Lung microvascular endothelial cell (primary cell): ENCODE data around the gene SZT2. TPM values are rescaled to one million over a fixed set of nuclear protein-coding genes. Genes with fewer than 3 reads are reported as not detected.
"Not testable (repeated sequence)": the region's sequence is repeated elsewhere in the genome, so short reads cannot be mapped to it uniquely, and the experiment has no call there.

Source experiments
- DNase-seq, 2 donors: peaks; one replicate each; pipeline versions ENCODE4 v3.0.0 to v3.0.0-alpha.2; 2010; ENCODE audit warnings: low read depth in 2 of 2
- total RNA-seq: library from RNA; depleted of rRNA; stranded (reverse); fragments of >200 nt; gene quantifications from 2 replicates; pipeline ENCODE4 v1.2.1, GENCODE V29; 2014

Gene SZT2
- total RNA-seq, 1 donor from 2014 or later, result 13.7 TPM

- no peak for DNase-seq
These were observed 1.6 kb upstream of the SZT2 start for GRCh38 chr1:43387976-43388599.

GRCh38 chr1:43388613-43389012 is 1.1 kb upstream of the SZT2 start:
- DNase-seq, result peak in 1 of 2 donors; percentile 8

GRCh38 chr1:43392702-43393101 is 3.0 kb downstream of the SZT2 start:
- DNase-seq, result no peak

- no peak for DNase-seq
These were observed 5.8 kb downstream of the SZT2 start for GRCh38 chr1:43395523-43395922.

GRCh38 chr1:43396059-43396458 is 6.4 kb downstream of the SZT2 start:
- no peak for DNase-seq

- DNase-seq, result no peak
These were observed 8.5 kb downstream of the SZT2 start for GRCh38 chr1:43398227-43398626.

GRCh38 chr1:43400441-43400840 is 10.7 kb downstream of the SZT2 start:
- not testable (repeated sequence) for DNase-seq

- peak; percentile 10 to 41 for DNase-seq
These were observed 12.6 kb downstream of the SZT2 start for GRCh38 chr1:43402089-43402865.

GRCh38 chr1:43404353-43404752 is 14.7 kb downstream of the SZT2 start:
- DNase-seq, result no peak

GRCh38 chr1:43405219-43405875 is 15.6 kb downstream of the SZT2 start:
- DNase-seq, result no peak

- DNase-seq, result no peak
These were observed 16.2 kb downstream of the SZT2 start for GRCh38 chr1:43405876-43406234.

- peak in 1 of 2 donors; percentile 21 for DNase-seq
These were observed 20.9 kb downstream of the SZT2 start for GRCh38 chr1:43410571-43410970.

- DNase-seq, result not testable (repeated sequence)
These were observed 23.7 kb downstream of the SZT2 start for GRCh38 chr1:43413426-43413825.

GRCh38 chr1:43414634-43415223 is 25.0 kb downstream of the SZT2 start:
- DNase-seq, result peak; percentile 64 to 73

- DNase-seq, result no peak
These were observed 26.2 kb downstream of the SZT2 start for GRCh38 chr1:43415901-43416300.

GRCh38 chr1:43418858-43419257 is 29.2 kb downstream of the SZT2 start:
- no peak for DNase-seq

GRCh38 chr1:43419627-43420425 is 30.1 kb downstream of the SZT2 start:
- DNase-seq, result no peak

- DNase-seq, result no peak
These were observed 31.2 kb downstream of the SZT2 start for GRCh38 chr1:43420874-43421273.

GRCh38 chr1:43421396-43421795 is 31.7 kb downstream of the SZT2 start:
- DNase-seq, result no peak

- no peak for DNase-seq
These were observed 32.5 kb downstream of the SZT2 start for GRCh38 chr1:43421976-43422750.
